ENCODE results near the gene CTU1.

The CTU1 gene

GRCh38 chr19:51081476-51081875 lies 26.7 kb downstream of the CTU1 start:
- DNase-seq: no peak

DNA sequence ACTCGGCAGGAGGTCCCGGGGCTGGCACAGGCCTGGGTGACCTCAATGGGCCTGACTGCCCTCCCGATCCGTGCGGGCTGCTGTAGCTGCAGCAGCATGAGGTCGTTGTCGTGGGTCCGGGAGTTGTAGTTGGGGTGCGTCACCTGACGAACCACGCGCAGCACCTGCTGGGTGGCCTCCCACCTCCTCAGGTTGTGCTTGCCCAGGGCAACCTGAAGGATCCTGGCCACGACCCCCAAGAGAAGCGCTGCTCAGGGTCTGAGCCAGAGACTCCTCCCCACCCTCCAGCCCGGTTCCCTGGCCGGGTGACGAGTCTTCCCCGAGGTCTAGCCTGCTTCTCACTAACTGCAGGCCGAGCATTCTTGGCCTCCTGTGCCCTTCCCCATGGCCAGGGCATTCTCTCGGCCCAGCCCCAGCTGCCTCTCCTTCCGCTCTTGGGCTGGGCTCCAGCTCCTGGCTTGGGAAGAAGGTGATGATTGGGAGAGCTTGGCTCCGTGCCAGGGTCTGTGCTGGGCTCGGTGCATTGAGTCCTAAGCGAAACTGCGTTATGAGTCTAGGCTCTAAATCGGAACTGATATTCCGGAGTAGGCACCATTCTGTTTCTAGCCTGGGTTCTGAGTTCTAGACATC lies 28.6 kb downstream of the CTU1 start:
- no peak for DNase-seq

GRCh38 chr19:51078731-51079130 lies 29.5 kb downstream of the CTU1 start:
- DNase-seq: no peak

DNA sequence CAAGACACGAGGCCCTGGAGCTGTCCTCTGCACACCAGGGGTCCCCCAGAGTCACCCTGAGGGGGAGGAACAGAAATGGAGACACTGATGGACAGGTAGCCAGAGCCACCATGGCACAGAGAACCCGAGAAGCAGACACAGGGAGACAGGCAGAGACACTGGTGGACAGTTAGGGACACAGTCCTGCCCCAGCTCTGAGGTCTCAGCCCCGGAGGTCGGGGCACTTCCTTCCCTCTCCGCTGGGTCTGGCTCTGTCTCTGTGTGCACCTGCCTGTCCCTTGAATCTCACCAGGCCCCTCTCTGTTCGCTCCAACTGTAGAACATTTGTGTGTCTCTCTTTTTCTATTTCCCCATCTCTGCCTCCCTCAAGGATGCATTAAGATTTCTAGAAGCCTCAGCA lies 30.1 kb downstream of the CTU1 start:
- no peak for DNase-seq

DNA sequence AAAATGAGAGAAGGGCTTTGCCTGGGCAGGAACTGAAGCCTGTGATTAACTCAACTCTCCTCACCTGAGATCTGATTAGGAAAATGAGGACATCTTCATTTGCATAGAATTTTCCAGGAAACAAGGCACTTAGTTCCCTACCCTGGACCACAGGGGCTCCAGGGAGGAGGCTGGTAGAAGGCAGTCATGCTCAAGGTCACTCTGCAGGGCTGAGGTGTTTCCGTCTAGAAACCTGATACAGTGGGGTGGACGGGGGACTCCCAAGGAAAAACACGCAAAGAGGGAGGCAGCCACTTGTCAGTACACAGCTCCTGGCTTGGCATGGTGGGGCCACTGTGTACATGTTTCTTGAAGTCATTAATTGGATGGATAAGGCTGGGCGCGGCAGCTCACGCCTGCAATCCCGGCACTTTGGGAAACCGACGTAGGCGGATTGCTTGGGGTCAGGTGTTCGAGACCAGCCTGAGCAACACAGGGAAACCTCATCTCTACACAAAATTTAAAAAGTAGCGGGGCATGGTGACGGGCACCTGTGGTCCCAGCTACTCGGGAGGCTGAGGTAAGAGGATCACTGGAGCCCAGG lies 31.5 kb downstream of the CTU1 start:
- DNase-seq: no peak

DNA sequence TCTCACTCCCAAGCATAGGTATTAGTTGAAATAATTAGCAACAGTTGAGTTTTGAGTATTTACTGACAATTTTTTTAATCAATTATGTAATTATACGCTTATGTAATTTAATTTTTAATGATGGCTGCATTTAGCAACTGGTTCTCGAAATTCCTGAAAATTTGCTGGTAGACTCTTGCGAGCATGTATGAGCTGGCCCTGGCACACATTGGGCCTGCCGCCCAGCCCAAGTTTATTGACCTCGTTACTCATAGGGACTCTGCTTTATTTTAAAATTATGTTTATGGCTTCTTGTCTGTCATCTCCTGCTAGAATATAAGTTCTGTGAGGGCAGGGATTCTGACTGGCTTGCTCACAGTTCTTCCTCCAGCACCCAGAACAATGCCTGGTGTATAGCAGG lies 32.2 kb downstream of the CTU1 start:
- no peak for DNase-seq

- DNase-seq: no peak
These were observed 37.2 kb downstream of the CTU1 start for GRCh38 chr19:51071095-51071405.

- DNase-seq: no peak
These were observed 37.7 kb downstream of the CTU1 start for GRCh38 chr19:51070334-51071094.

- no peak for DNase-seq
These were observed 41.6 kb downstream of the CTU1 start for GRCh38 chr19:51066393-51067186.

DNA sequence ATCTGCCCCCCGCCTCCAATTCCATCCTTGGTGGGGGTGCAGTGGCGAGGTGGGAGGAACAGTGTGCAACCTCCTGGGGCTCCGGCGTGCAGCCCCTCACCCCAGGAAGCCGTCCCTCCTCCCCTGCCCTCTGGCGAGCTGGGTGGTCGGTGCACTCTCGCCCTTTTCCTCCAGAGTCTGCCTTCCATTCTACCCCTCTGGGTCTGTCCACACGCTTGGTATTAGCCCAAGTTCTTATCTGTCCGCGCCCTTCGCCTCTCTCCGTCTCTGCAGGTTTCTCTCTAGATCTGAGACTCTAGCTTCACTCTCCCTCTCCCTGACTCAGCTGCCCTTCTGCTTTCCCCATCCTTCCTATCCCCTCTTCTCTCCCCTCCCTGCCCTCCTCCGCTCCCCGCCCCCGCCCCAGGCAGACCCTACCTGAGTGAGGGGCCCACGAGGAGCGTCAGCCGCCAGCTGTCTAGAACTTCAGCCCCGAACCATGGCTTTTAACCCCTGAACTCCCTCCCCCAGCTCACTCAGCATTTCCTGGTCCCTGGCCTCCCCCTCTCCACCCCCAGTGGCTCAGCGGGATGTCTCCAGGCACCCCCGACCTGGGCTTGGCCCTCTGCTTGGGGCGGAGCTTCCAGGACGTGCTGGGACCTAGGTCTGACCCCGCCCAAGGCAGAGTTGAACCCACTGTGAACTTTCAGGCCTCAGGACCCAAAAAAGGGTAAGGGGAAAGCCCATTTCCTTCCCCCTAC lies 42.8 kb downstream of the CTU1 start:
- DNase-seq: no peak

GRCh38 chr19:51064534-51065220 lies 43.5 kb downstream of the CTU1 start, which contains the start of gene KLK13:
TSS of gene KLK13 (minus strand) at chr19:51065092. CDS start at chr19:51065067, 25 bp downstream.
- DNase-seq: no peak

DNA sequence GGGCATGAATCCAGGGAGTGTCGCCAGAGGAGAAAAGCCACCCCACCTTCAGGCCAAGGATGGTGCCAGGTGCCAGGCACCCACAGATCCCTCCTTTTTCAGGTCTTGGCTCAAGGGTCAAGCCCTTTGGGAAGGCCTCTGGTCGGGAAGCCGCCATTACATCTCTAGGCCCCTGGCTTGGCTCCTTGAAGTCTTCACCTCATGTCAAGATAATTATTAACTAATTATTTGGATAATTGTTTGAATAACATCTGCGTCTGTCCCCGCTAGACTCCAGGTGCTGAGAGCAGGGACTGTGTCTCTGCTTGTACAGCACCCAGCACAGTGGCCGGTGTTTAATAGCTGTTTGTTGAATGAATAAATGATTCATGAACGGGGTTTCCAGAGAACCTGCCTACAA lies 44.5 kb downstream of the CTU1 start:
- DNase-seq: no peak

- DNase-seq: no peak
These were observed 47.2 kb downstream of the CTU1 start for GRCh38 chr19:51060973-51061372.

- DNase-seq: no peak
These were observed 47.9 kb downstream of the CTU1 start for GRCh38 chr19:51060336-51060735.

DNA sequence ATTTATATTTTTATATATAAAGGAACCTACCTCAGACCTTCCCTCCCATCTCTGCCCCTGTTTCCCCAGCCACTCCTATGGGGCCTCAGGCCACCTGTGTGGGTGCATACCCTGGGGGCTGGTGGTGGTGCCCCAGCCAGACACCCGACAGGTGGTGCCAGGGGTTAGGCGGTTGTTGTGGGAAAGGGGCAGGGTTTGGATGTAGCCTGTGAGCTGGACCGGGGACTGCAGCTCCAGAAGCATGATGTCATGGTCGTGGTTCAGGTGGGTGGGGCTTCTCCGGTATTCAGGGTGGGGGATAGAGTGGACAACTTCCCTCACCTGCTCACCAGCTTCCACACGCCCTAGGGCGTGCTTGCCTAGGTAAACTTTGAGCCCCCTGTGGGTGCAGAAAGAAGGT lies 48.5 kb downstream of the CTU1 start:
- no peak for DNase-seq

DNA sequence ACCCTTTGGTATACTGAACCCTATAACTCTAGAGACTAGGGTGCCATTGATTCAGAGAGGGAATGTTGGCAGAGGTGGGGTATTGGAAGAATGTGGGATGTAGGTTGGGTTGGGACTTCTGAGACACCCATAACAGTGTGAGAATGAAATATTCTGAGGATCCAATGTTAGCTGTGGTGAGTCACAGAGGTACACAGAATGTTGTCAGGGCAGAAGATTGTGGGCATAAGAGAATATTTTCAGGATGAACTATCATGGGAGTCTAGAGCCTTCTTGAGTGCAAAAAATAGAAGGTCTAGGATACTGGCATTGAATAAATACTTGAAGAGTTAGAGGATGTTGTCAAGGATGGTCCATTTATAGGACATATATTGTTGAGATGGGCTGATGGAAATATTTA lies 52.3 kb downstream of the CTU1 start:
- DNase-seq: no peak

All from stimulated activated CD4-positive, alpha-beta T cell treated with anti-CD3 and anti-CD28 coated beads, Interleukin-1b, Interleukin-23, amount 100 ng/mL, for 48 hours (primary cell).